Measurements from ENCODE around the gene ATAD3C.
"Not testable (repeated sequence)": the region's sequence is repeated elsewhere in the genome, so short reads cannot be mapped to it uniquely, and the experiment has no call there.

Gene ATAD3C

GRCh38 chr1:1494311-1494710 lies 44.8 kb downstream of the ATAD3C start:
- not testable (repeated sequence) for DNase-seq

DNA sequence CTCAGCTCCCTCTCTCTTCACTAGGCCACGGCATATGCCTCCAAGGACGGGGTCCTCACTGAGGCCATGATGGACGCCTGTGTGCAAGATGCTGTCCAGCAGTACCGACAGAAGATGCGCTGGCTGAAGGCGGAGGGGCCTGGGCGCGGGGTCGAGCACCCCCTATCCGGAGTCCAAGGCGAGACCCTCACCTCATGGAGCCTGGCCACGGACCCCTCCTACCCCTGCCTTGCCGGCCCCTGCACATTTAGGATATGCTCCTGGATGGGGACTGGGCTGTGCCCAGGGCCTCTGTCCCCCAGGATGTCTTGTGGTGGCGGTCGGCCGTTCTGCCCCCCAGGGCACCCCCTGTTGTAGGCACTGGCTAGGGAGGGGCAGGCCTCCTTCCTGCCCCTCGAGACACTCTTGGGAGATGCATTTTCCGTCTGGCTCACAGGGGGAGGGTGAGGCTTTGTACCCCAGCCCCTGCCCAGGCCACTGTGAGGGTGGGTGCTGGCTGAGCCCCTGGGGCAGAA lies 46.0 kb downstream of the ATAD3C start:
- DNase-seq = not testable (repeated sequence)

DNA sequence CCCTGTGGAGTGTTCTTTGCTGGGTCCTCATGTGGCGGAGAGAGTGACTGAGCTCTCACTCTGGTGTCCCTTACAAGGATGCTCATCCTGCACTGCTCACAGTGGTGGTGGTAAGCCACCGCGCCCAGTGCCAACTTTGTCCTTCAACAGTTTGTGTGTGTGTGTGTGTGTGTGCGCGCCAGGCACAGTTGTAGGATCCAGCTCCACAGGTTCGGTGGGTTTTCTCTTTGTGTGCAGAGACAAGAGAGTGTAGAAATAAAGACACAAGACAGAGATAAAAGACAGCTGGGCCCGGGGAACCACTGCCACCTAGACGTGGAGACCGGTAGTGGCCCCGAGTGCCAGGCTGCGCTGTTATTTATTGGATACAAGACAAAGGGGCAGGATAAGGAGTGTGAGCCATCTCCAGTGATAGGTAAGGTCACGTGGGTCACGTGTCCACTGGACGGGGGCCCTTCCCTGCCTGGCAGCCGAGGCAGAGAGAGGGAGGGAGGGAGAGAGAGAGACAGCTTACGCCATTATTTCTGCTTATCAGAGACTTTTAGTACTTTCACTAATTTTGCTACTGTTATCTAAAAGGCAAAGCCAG lies 55.4 kb downstream of the ATAD3C start:
- peak in 45 of 58 donors; percentile 2 to 64 (median 24) for DNase-seq

- peak in 21 of 58 donors; percentile 1 to 46 (median 21) for DNase-seq
Observed at GRCh38 chr1:1505366-1505798, 55.9 kb downstream of the ATAD3C start.

DNA sequence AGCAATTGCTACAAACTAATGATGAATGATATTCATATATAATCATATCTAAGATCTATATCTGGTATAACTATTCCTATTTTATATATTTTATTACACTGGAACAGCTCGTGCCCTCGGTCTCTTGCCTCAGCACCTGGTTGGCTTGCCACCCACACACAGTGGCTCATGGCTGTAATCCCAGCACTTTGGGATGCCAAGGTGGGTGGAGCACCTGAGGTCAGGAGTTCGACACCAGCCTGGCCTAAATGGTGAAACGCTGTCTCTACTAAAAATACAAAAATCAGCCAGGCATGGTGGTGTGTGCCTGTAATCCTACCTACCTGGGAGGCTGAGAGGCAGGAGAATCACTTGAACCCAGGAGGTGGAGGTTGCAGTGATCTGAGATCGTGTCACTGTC lies 56.3 kb downstream of the ATAD3C start:
- DNase-seq = not testable (repeated sequence)

DNA sequence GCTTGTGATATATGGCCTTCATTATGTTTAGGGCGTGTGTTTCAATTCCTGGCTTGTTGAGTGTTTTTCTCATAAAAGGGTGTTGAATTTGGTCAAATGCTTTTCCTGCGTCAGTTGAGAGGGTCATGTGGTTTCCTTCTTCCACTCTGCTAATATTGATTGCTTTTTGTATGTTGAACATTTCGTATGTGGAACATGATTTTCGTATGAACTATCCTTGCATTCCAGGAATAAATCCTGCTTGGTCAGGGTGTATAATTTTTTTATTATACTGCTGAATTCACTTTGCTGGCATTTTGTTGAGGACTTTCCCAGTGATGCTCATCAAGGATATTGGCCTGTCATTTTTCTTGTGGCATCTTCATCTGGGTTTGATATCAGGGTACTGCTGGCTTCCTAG lies 57.8 kb downstream of the ATAD3C start:
- no peak for DNase-seq

DNA sequence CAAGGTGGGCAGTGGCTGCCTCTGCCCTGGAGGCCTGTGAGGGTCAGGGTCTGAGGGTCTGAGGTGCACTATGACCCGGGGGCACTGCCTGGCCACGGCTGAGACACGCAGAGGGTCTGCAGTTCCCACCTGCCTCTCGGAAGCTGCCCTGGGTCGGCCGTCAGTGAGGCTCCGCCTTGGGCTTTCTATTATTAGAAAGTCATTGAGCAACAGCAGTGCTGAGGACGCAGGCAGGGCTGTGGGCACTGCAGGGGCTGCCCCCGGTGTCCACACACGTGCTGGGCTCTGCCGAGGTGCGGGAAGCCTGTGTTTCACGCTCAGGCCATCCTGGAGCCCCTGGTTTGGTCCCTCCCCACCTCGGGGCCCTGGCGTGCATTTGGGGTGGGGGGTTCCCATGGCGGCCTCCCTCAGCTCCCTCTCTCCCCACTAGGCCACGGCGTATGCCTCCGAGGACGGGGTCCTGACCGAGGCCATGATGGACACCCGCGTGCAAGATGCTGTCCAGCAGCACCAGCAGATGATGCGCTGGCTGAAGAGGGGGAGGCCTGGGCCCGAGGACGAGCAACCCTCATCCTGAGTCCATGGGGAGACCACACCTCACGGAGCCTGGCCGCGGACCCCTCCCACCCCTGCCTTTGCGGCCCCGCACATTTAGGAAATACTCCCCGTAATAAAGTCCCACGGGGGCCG lies 59.4 kb downstream of the ATAD3C start:
- DNase-seq = not testable (repeated sequence)

GRCh38 chr1:1509465-1509850 lies 60.0 kb downstream of the ATAD3C start:
- not testable (repeated sequence) for DNase-seq

DNA sequence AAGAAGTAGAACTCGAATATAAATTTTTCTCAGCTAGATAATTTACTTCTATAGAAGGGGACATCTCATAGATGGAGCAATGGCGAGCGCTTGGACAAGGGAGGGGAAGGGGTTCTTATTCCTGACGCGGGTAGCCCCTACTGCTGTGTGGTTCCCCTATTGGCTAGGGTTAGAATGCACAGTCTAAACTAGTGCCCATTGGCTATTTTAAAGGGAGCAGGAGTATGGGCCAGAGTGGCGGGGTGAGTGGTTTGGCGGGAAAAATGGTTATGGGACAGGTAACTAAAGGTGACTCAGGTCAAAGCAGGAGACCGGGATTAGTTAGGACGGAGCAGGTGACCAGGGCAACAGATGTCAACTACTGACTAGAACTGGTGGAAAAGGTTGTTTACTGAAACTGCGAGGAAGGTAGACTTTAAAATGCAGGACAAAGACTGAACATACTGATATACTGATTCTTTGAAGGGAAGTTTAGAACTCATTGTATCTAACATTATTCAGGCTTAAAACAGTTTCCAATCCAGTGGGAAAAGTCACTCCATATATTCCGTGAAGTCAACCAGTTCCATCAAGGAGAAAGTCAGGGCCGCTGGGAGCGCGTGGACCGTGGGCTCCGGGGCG lies 61.5 kb downstream of the ATAD3C start:
- no peak for DNase-seq

- DNase-seq = peak; percentile 72 to 99 (median 97)
Observed at GRCh38 chr1:1511533-1512285, 62.2 kb downstream of the ATAD3C start, which contains the start of gene ATAD3A. TSS of gene ATAD3A (plus strand) at chr1:1512162. CDS start at chr1:1512269, 107 bp downstream.

DNA sequence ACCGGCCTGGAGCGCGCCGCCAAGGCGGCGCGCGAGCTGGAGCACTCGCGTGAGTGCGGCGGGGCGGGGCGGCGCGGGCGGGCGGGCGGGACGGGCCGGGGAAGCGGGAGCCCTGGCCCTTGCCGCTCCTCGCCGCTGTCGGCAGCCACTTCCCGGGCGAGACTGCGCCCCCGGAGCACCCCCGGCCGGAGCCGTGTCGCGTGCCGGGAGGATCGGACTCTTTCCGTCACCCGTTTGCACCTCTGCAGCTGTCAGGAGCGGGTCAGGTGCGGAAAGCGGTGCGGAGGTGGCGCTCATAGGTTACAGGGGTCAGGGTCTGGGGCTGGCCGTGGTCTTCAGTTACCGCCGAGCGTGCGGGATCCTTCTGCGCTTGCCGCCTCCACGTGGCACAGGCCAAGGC lies 62.9 kb downstream of the ATAD3C start:
- not testable (repeated sequence) for DNase-seq

- not testable (repeated sequence) for DNase-seq
Observed at GRCh38 chr1:1513675-1514074, 64.2 kb downstream of the ATAD3C start.

GRCh38 chr1:1514376-1514775 lies 64.9 kb downstream of the ATAD3C start:
- not testable (repeated sequence) for DNase-seq

DNA sequence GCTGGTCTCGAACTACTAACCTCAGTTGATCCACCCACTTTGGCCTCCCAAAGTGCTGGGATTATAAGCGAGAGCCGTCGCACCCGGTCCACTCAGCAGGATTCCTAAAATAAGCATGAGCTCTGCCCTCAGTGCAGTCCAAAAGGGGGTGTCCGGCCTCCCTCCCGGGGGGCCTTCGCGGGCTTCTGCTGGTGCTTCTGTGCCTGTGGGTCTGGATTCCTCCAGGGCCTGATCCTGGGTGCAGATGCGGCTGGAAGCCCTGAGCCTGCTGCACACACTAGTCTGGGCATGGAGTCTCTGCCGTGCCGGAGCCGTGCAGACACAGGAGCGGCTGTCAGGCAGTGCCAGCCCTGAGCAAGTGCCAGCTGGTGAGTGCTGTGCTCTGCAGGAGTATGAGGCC lies 67.4 kb downstream of the ATAD3C start:
- DNase-seq = not testable (repeated sequence)

- no peak for DNase-seq
Observed at GRCh38 chr1:1517973-1518620, 68.6 kb downstream of the ATAD3C start.

- DNase-seq = not testable (repeated sequence)
Observed at GRCh38 chr1:1518621-1519007, 69.1 kb downstream of the ATAD3C start.

Measured in anterior cingulate cortex (tissue), 58 donors.